Activated naive CD4-positive, alpha-beta T cell treated with Interleukin-2 at 50 U/mL for 16 hours (primary cell): Measurements from ENCODE around the gene PRSS56.
A peak's percentile ranks its signal among the peaks of the same experiment; 100 is the strongest.

Experiments used
- DNase-seq: peaks from one replicate; pipeline ENCODE4 v3.0.0-alpha.2; 2020

The PRSS56 gene

GRCh38 chr2:232486558-232487384, 33.4 kb upstream of the PRSS56 start:
- DNase-seq = no peak

- no peak for DNase-seq
Observed at GRCh38 chr2:232487385-232488096, 32.6 kb upstream of the PRSS56 start, which contains the start of gene ECEL1. TSS of gene ECEL1 (minus strand) at chr2:232487834. CDS start at chr2:232486653, 1,181 bp downstream.

GRCh38 chr2:232488097-232488711, 32.0 kb upstream of the PRSS56 start:
- DNase-seq = no peak

GRCh38 chr2:232488721-232489300, 31.4 kb upstream of the PRSS56 start:
- no peak for DNase-seq

GRCh38 chr2:232489516-232490220, 30.5 kb upstream of the PRSS56 start:
- no peak for DNase-seq

- no peak for DNase-seq
Observed at GRCh38 chr2:232490221-232491138, 29.7 kb upstream of the PRSS56 start.

GRCh38 chr2:232491139-232491780, 28.9 kb upstream of the PRSS56 start:
- no peak for DNase-seq

- DNase-seq = no peak
Observed at GRCh38 chr2:232492236-232492848, 27.8 kb upstream of the PRSS56 start.

- DNase-seq = no peak
Observed at GRCh38 chr2:232492963-232493700, 27.1 kb upstream of the PRSS56 start.

GRCh38 chr2:232493701-232494474, 26.3 kb upstream of the PRSS56 start:
- DNase-seq = no peak

GRCh38 chr2:232494542-232494941, 25.6 kb upstream of the PRSS56 start:
- DNase-seq = no peak

GRCh38 chr2:232495292-232495691, 24.9 kb upstream of the PRSS56 start:
- DNase-seq = no peak

- DNase-seq = no peak
Observed at GRCh38 chr2:232496501-232497270, 23.5 kb upstream of the PRSS56 start.

- no peak for DNase-seq
Observed at GRCh38 chr2:232497348-232497747, 22.8 kb upstream of the PRSS56 start.

GRCh38 chr2:232498452-232498851, 21.7 kb upstream of the PRSS56 start:
- no peak for DNase-seq

- DNase-seq = no peak
Observed at GRCh38 chr2:232501331-232501771, 18.8 kb upstream of the PRSS56 start.

GRCh38 chr2:232501794-232502390, 18.3 kb upstream of the PRSS56 start:
- no peak for DNase-seq

- peak; percentile 7 for DNase-seq
Observed at GRCh38 chr2:232502511-232502910, 17.7 kb upstream of the PRSS56 start.
